Calu3 (cell line): ENCODE data around the gene PHF12. TPM values are rescaled to one million over a fixed set of nuclear protein-coding genes. Genes with fewer than 3 reads are reported as not detected.

Experiments
- BruUV-seq: library from RNA; stranded (reverse); fragments of 400-500 nt; replicated peaks from 2 replicates; lab custom pipeline; 2021; lab: Mats Ljungman, UMichigan
- CTCF ChIA-PET: fragments of 300-600 bp; sonication (Branson Sonifier 250); formaldehyde crosslinking; loops from one replicate; lab custom pipeline; 2022; ENCODE audit warnings: antibody characterized with exemption; lab: Charles Lee
- DNase-seq: peaks from one replicate; pipeline ENCODE4 v3.0.0; 2022
- H3K27ac Mint-ChIP-seq: one replicate; pipeline ENCODE4 v1.8.0; 2022; ENCODE audit warnings: mixed read lengths; ENCODE audit not compliant: unreplicated experiment
- H3K27me3 Mint-ChIP-seq: one replicate; pipeline ENCODE4 v1.8.0; 2022; ENCODE audit warnings: mixed read lengths; ENCODE audit not compliant: unreplicated experiment
- H3K36me3 Mint-ChIP-seq: one replicate; pipeline ENCODE4 v1.8.0; 2022; ENCODE audit warnings: mild to moderate bottlenecking, moderate library complexity, mixed read lengths; ENCODE audit not compliant: insufficient read depth, unreplicated experiment
- H3K4me1 Mint-ChIP-seq: one replicate; pipeline ENCODE4 v1.8.0; 2022; ENCODE audit warnings: mild to moderate bottlenecking, low read depth, mixed read lengths; ENCODE audit not compliant: unreplicated experiment
- H3K4me3 Mint-ChIP-seq: one replicate; pipeline ENCODE4 v1.8.0; 2022; ENCODE audit warnings: mild to moderate bottlenecking, low read depth, moderate library complexity, mixed read lengths; ENCODE audit not compliant: unreplicated experiment
- H3K9me3 Mint-ChIP-seq: one replicate; pipeline ENCODE4 v1.8.0; 2022; ENCODE audit warnings: low read depth, mixed read lengths; ENCODE audit not compliant: unreplicated experiment
- intact Hi-C: fragments of 100-400 bp; cut with micrococcal nuclease; formaldehyde crosslinking; loops from one replicate; pipeline ENCODE4 v1.10.0; 2022; ENCODE audit not compliant: unreplicated experiment
- total RNA-seq: library from RNA; stranded (reverse); gene quantifications from 2 replicates; pipeline ENCODE4 v1.2.3, GENCODE V29; 2022
- TF ChIP-seq, protein P1 (sequence below): fragments of 200-600 bp; IDR thresholded peaks from one replicate; pipeline ENCODE4 v1.8.0; 2022; ENCODE audit warnings: antibody characterized with exemption; ENCODE audit not compliant: unreplicated experiment

Gene PHF12
- total RNA-seq, 1 experiment from 2014 or later, result 54.0 TPM

DNA sequence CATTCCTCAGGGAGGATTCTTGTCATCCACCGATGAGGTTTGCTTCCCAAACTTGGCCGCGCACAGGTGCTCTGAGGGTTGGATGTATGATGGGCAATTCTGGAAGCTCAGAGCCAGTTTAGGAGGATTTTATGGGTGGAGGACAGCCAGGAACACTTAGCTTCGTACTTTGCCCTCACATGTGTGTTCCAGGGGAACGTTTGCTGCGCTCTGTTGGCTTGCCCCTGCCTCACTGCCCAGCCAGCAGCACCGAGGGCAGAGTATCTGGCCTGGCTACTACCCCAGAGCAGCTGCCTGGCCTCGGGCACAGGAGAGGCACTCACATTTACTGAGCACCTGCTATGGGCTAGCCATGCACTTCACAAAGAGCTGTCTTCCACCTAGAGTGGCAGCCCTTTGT lies 40.5 kb upstream of the PHF12 start:
- CTCF ChIA-PET, result interaction anchor here (0.8 kb wide), 1 partner anchor 125 kb away, joined by 3 read pairs; no protein-coding TSS in a partner anchor
- intact Hi-C loops, result no loop called here
- no peaks in the 10 kb centered on the region for H3K9me3 Mint-ChIP-seq
- H3K4me1 Mint-ChIP-seq, result no peaks in the 10 kb centered on the region
- H3K27me3 Mint-ChIP-seq, result peaks cover 60% of the 10 kb centered on the region
- DNase-seq, result no peak
- H3K27ac Mint-ChIP-seq, result no peak overlapping the region
- H3K4me3 Mint-ChIP-seq, result no peak overlapping the region
- TF ChIP-seq, protein P1, sequence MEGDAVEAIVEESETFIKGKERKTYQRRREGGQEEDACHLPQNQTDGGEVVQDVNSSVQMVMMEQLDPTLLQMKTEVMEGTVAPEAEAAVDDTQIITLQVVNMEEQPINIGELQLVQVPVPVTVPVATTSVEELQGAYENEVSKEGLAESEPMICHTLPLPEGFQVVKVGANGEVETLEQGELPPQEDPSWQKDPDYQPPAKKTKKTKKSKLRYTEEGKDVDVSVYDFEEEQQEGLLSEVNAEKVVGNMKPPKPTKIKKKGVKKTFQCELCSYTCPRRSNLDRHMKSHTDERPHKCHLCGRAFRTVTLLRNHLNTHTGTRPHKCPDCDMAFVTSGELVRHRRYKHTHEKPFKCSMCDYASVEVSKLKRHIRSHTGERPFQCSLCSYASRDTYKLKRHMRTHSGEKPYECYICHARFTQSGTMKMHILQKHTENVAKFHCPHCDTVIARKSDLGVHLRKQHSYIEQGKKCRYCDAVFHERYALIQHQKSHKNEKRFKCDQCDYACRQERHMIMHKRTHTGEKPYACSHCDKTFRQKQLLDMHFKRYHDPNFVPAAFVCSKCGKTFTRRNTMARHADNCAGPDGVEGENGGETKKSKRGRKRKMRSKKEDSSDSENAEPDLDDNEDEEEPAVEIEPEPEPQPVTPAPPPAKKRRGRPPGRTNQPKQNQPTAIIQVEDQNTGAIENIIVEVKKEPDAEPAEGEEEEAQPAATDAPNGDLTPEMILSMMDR, result no peak
- no TSS peak for BruUV-seq
- no peaks in the 10 kb centered on the region for H3K36me3 Mint-ChIP-seq

DNA sequence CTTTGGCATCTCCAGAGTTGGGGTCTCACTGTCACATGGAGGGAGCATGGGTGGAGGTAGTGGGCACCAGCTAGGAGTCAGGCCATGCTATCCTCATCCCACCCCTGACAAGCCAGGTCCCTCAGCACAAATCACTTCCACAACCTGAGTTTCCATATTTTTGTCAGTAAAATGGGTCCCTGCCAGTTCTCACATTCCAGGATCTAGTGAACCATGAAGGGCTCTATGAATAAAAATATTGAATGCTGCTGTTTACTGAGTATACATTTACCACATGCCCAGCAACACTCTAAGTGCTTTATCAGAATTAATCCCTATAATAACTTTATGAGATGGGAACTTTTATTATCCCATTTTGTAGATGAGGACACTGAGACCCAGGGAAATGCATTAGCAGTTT lies 37.7 kb upstream of the PHF12 start:
- Mint-ChIP-seq H3K27ac (no peak overlapping the region), H3K36me3 (no peaks in the 10 kb centered on the region), H3K27me3 (peaks cover 58% of the 10 kb centered on the region), H3K9me3 (no peaks in the 10 kb centered on the region), H3K4me1 (no peaks in the 10 kb centered on the region), H3K4me3 (no peak overlapping the region)
- intact Hi-C loops, result no loop called here
- DNase-seq, result no peak
- BruUV-seq, result no TSS peak
- TF ChIP-seq, protein P1, result no peak
- CTCF ChIA-PET, result interaction anchor here (0.5 kb wide), 1 partner anchor 9 kb away, joined by 3 read pairs; no protein-coding TSS in a partner anchor

DNA sequence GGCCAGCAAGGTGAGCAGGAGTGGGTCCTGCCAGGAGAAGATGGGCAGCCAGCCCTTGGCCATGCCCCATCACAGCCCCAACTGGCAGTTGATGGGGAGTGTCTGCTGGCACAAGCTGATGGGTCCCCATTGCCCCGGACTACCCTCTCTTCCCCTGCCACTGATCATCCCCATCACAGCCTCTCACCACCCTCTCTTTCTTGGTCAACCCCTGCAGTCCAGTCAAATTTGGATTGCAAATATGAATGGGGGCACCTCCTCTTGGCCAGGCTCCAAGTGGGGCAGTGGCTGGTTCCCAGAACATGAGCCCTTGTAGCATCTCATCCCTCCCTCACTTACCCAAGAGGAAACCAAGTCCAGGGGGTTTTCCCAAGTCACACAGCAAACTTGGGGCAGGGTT lies 37.2 kb upstream of the PHF12 start:
- TF ChIP-seq, protein P1, result no peak
- intact Hi-C loops, result no loop called here
- no peak for DNase-seq
- Mint-ChIP-seq H3K27ac (no peak overlapping the region), H3K9me3 (no peaks in the 10 kb centered on the region), H3K4me3 (no peak overlapping the region), H3K27me3 (peaks cover 62% of the 10 kb centered on the region), H3K4me1 (no peaks in the 10 kb centered on the region), H3K36me3 (no peaks in the 10 kb centered on the region)
- no TSS peak for BruUV-seq
- CTCF ChIA-PET, result interaction anchor here (0.5 kb wide), 1 partner anchor 9 kb away, joined by 3 read pairs; no protein-coding TSS in a partner anchor

DNA sequence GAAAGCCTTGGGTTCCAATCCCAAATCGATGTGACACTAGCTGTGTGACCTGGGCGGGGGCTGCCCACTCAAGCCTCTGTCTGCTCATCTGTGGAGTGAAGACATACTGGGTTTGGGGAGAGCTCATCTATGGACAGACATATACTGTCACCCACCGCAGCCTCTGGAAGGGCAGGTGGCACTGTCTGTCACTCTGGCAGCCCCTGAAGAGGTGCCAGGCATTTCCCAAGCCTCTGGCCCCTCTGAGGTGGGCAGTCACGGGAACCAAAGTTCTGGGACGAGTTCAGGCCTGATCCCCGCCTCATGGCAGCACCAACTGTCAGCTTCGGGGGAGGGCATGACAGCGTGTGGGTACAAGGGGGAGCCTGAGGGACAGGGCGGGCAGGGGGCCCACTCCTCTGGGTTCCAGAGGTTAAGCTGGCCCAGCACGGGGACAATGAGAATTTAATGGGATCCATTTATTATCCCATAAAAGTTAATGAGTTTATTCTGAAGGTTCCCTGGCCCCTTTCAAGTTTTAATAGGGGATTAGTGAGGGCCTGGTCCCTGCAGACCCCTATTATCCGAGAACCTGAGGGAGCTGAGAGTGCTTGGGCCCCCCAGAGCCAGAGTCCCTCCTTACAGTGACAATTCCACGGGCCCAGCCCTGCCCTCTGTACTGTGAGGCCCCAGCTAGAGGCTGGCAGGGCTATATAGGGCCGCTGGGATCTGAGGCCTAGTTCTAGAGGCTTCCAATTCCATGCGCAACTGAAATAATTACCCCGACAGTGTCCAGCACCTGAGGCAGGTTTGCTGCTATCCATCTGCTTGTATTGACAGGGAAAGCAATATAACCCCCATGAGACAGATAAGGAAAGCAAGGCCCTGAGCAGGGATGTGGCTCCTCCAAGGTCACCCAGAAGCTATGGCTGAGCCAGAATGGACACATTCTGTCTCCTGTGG lies 35.7 kb upstream of the PHF12 start:
- intact Hi-C loops, result no loop called here
- no peaks in the 10 kb centered on the region for H3K4me1 Mint-ChIP-seq
- H3K27me3 Mint-ChIP-seq, result peaks cover 56% of the 10 kb centered on the region
- BruUV-seq, result no TSS peak
- no peaks in the 10 kb centered on the region for H3K9me3 Mint-ChIP-seq
- CTCF ChIA-PET, result interaction anchor here (0.6 to 1.6 kb wide), 3 partner anchors 9 to 152 kb away, joined by 3 to 7 read pairs (median 3); no protein-coding TSS in a partner anchor
- DNase-seq, result no peak
- no peak overlapping the region for H3K27ac Mint-ChIP-seq
- H3K4me3 Mint-ChIP-seq, result no peak overlapping the region
- H3K36me3 Mint-ChIP-seq, result no peaks in the 10 kb centered on the region
- TF ChIP-seq, protein P1, result no peak
